Breast epithelium (tissue), 4 donors: Measurements from ENCODE around the gene S100Z. TPM values are rescaled to one million over a fixed set of nuclear protein-coding genes. Genes with fewer than 3 reads are reported as not detected.

Source experiments
- DNase-seq, 2 donors: peaks; one replicate each; pipeline ENCODE4 v3.0.0-alpha.2; 2019; ENCODE audit warnings: low spot score in 2 of 2
- H3K27ac ChIP-seq, 2 donors: fragments of 200-600 bp; sonication (generic) in 1 of 2; one replicate each; pipeline ENCODE4 v1.5.1; 2016 to 2019; ENCODE audit warnings: mild to moderate bottlenecking in 1 of 2
- H3K27me3 ChIP-seq, 2 donors: fragments of 200-600 bp; sonication (generic) in 1 of 2; one replicate each; pipeline versions ENCODE4 v1.5.1 to v1.6.0; 2017 to 2019; ENCODE audit warnings: control low read depth in 1 of 2, mild to moderate bottlenecking in 1 of 2
- H3K36me3 ChIP-seq: fragments of 200-600 bp; one replicate; pipeline ENCODE4 v1.5.1; 2019
- H3K4me1 ChIP-seq, 2 donors: fragments of 200-600 bp; sonication (generic); one replicate each; pipeline ENCODE4 v1.5.1; 2016 to 2019; ENCODE audit warnings: control low read depth in 1 of 2
- H3K4me3 ChIP-seq, 3 donors: fragments of 200-600 bp; sonication (generic); 1 replicate in 2 of 3; 2 replicates in 1 of 3; pipeline ENCODE4 v1.5.1; 2016 to 2019; ENCODE audit warnings: mild to moderate bottlenecking in 3 of 3, moderate library complexity in 2 of 3
- H3K9me3 ChIP-seq, 2 donors: fragments of 200-600 bp; sonication (generic) in 1 of 2; one replicate each; pipeline ENCODE4 v1.5.1; 2016 to 2019; ENCODE audit warnings: control low read depth in 1 of 2
- CTCF ChIP-seq, 3 donors: fragments of 450-650 bp; IDR thresholded peaks; one replicate each; pipeline ENCODE4 v1.5.1; 2016 to 2017; ENCODE audit warnings: antibody characterized with exemption in 3 of 3, mild to moderate bottlenecking in 3 of 3, moderate library complexity in 3 of 3
- POLR2A ChIP-seq: fragments of 450-650 bp; IDR thresholded peaks from one replicate; pipeline ENCODE4 v1.6.1; 2016; ENCODE audit warnings: antibody characterized with exemption, mild to moderate bottlenecking, moderate library complexity
- POLR2AphosphoS5 ChIP-seq, 3 donors: sonication (generic); formaldehyde crosslinking; IDR thresholded peaks; one replicate each; pipeline ENCODE4 v1.6.1; 2017; ENCODE audit warnings: antibody characterized with exemption in 3 of 3
- intact Hi-C: fragments of 100-400 bp; cut with DNase I; formaldehyde crosslinking; loops from one replicate; pipeline ENCODE4 v1.15.1; 2023; ENCODE audit warnings: low total_unique reads
- total RNA-seq, 3 donors: library from RNA; depleted of rRNA; stranded (reverse); fragments of >200 nt; gene quantifications; one replicate each; pipeline ENCODE4 v1.1.0, GENCODE V29; 2016

Gene S100Z
- total RNA-seq, 3 donors from 2014 or later = 0.33 to 1.0 TPM; not detected in 1

GRCh38 chr5:76836585-76836984, 13.2 kb upstream of the S100Z start:
- Histone ChIP-seq H3K4me1 (no peaks in the 10 kb centered on the region), H3K9me3 (no peaks in the 10 kb centered on the region), H3K27ac (no peak overlapping the region), H3K36me3 (no peaks in the 10 kb centered on the region), H3K4me3 (no peak overlapping the region), H3K27me3 (no peaks in the 10 kb centered on the region)
- no peak for DNase-seq
- intact Hi-C loops = no loop called here
- TF ChIP-seq POLR2AphosphoS5 (IDR thresholded peaks at IDR 0.05) (no peak), POLR2A (no peak), CTCF (IDR thresholded peaks at IDR 0.05) (no peak)

- H3K27me3 ChIP-seq = no peaks in the 10 kb centered on the region
- H3K27ac ChIP-seq = no peak overlapping the region
- TF ChIP-seq POLR2AphosphoS5 (IDR thresholded peaks at IDR 0.05) (no peak), POLR2A (no peak), CTCF (IDR thresholded peaks at IDR 0.05) (no peak)
- no peak for DNase-seq
- intact Hi-C loops = no loop called here
- no peaks in the 10 kb centered on the region for H3K9me3 ChIP-seq
- H3K36me3 ChIP-seq = no peaks in the 10 kb centered on the region
- H3K4me3 ChIP-seq = no peak overlapping the region
- H3K4me1 ChIP-seq = no peaks in the 10 kb centered on the region
These were observed 11.1 kb upstream of the S100Z start for GRCh38 chr5:76838481-76839261.

GRCh38 chr5:76841361-76841760, 8.5 kb upstream of the S100Z start:
- no peak for TF ChIP-seq POLR2AphosphoS5 (IDR thresholded peaks at IDR 0.05)
- TF ChIP-seq CTCF (IDR thresholded peaks at IDR 0.05) = no peak
- TF ChIP-seq POLR2A = no peak
- Histone ChIP-seq H3K36me3 (no peaks in the 10 kb centered on the region), H3K27ac (no peak overlapping the region), H3K9me3 (no peaks in the 10 kb centered on the region), H3K4me3 (no peak overlapping the region), H3K4me1 (no peaks in the 10 kb centered on the region), H3K27me3 (no peaks in the 10 kb centered on the region)
- intact Hi-C loops = no loop called here
- no peak for DNase-seq

GRCh38 chr5:76845890-76846289, 3.9 kb upstream of the S100Z start:
- H3K9me3 ChIP-seq = no peaks in the 10 kb centered on the region
- TF ChIP-seq POLR2A (no peak), CTCF (IDR thresholded peaks at IDR 0.05) (no peak), POLR2AphosphoS5 (IDR thresholded peaks at IDR 0.05) (no peak)
- no peaks in the 10 kb centered on the region for H3K4me1 ChIP-seq
- no peaks in the 10 kb centered on the region for H3K27me3 ChIP-seq
- intact Hi-C loops = no loop called here
- no peaks in the 10 kb centered on the region for H3K36me3 ChIP-seq
- DNase-seq = no peak
- no peak overlapping the region for H3K27ac ChIP-seq
- H3K4me3 ChIP-seq = no peak overlapping the region

GRCh38 chr5:76850543-76851145, 830 bp downstream of the S100Z start:
- Histone ChIP-seq H3K4me1 (no peaks in the 10 kb centered on the region), H3K9me3 (no peaks in the 10 kb centered on the region), H3K4me3 (no peak overlapping the region), H3K27ac (no peak overlapping the region), H3K36me3 (no peaks in the 10 kb centered on the region), H3K27me3 (no peaks in the 10 kb centered on the region)
- intact Hi-C loops = no loop called here
- TF ChIP-seq POLR2A (no peak), POLR2AphosphoS5 (IDR thresholded peaks at IDR 0.05) (no peak), CTCF (IDR thresholded peaks at IDR 0.05) (no peak)
- DNase-seq = no peak
